Hematopoietic multipotent progenitor cell treated with erythropoietin and hydrocortisone succinate and interleukin-3 and kit ligand, for 6 days (in vitro differentiated cells): ENCODE results near the gene COMMD9.

ENCODE experiments used
- DNase-seq: peaks from one replicate; pipeline ENCODE4 v3.0.0-alpha.2; 2015

The COMMD9 gene

GRCh38 chr11:36253238-36253637 lies 36.0 kb downstream of the COMMD9 start:
- peak; percentile 60 for DNase-seq

- DNase-seq: no peak
Measured at GRCh38 chr11:36251823-36252222, 37.4 kb downstream of the COMMD9 start.

- DNase-seq: no peak
Measured at GRCh38 chr11:36249246-36249645, 40.0 kb downstream of the COMMD9 start.

GRCh38 chr11:36248436-36248835 lies 40.8 kb downstream of the COMMD9 start:
- DNase-seq: no peak

GRCh38 chr11:36247493-36247892 lies 41.7 kb downstream of the COMMD9 start:
- no peak for DNase-seq

- DNase-seq: no peak
Measured at GRCh38 chr11:36243641-36244040, 45.6 kb downstream of the COMMD9 start.

- DNase-seq: no peak
Measured at GRCh38 chr11:36241497-36241896, 47.7 kb downstream of the COMMD9 start.

GRCh38 chr11:36240801-36241200 lies 48.4 kb downstream of the COMMD9 start:
- DNase-seq: no peak

GRCh38 chr11:36240173-36240572 lies 49.1 kb downstream of the COMMD9 start:
- DNase-seq: peak; percentile 13

GRCh38 chr11:36239636-36240035 lies 49.6 kb downstream of the COMMD9 start:
- no peak for DNase-seq

- DNase-seq: no peak
Measured at GRCh38 chr11:36238881-36239280, 50.3 kb downstream of the COMMD9 start.

- no peak for DNase-seq
Measured at GRCh38 chr11:36238036-36238631, 51.1 kb downstream of the COMMD9 start.

GRCh38 chr11:36237391-36237790 lies 51.8 kb downstream of the COMMD9 start:
- DNase-seq: no peak

- DNase-seq: no peak
Measured at GRCh38 chr11:36235750-36236149, 53.5 kb downstream of the COMMD9 start.

GRCh38 chr11:36234825-36235224 lies 54.4 kb downstream of the COMMD9 start:
- DNase-seq: no peak

GRCh38 chr11:36233204-36233603 lies 56.0 kb downstream of the COMMD9 start:
- DNase-seq: no peak

GRCh38 chr11:36230779-36231699 lies 58.2 kb downstream of the COMMD9 start:
- DNase-seq: no peak

GRCh38 chr11:36229091-36229705 lies 60.0 kb downstream of the COMMD9 start:
- no peak for DNase-seq

GRCh38 chr11:36228689-36229088 lies 60.5 kb downstream of the COMMD9 start:
- DNase-seq: no peak

- no peak for DNase-seq
Measured at GRCh38 chr11:36227044-36227443, 62.2 kb downstream of the COMMD9 start.

- DNase-seq: no peak
Measured at GRCh38 chr11:36224209-36224882, 64.9 kb downstream of the COMMD9 start.

- no peak for DNase-seq
Measured at GRCh38 chr11:36222831-36223635, 66.2 kb downstream of the COMMD9 start.
